K562 (cell line): Measurements from ENCODE around the gene RPL7A. TPM values are rescaled to one million over a fixed set of nuclear protein-coding genes. Genes with fewer than 3 reads are reported as not detected.

ENCODE experiments used
- ARNT ChIP-seq, 2 experiments: fragments of 450-650 bp; IDR thresholded peaks; 2 replicates each; pipeline ENCODE4 v1.6.1; 2016; ENCODE audit warnings: mild to moderate bottlenecking in 1 of 2
- CHD4 ChIP-seq: fragments of 200-600 bp; sonication (generic); IDR thresholded peaks from 3 replicates; pipeline ENCODE4 v1.6.1; 2012; ENCODE audit warnings: low read depth, mild to moderate bottlenecking, mixed read lengths, low read length, inconsistent platforms; ENCODE audit not compliant: insufficient read depth, insufficient replicate concordance, poor library complexity, severe bottlenecking
- E2F3 ChIP-seq: fragments of 250-450 bp; sonication (Bioruptor Pico); IDR thresholded peaks from 2 replicates; pipeline ENCODE4 v1.4.0; 2020; ENCODE audit warnings: mild to moderate bottlenecking
- HDAC3 ChIP-seq: fragments of 450-650 bp; IDR thresholded peaks from 2 replicates; pipeline ENCODE4 v1.6.1; 2018; ENCODE audit warnings: borderline replicate concordance, mild to moderate bottlenecking, moderate library complexity; ENCODE audit not compliant: partially characterized antibody
- KLF1 ChIP-seq: fragments of 450-650 bp; IDR thresholded peaks from 2 replicates; pipeline ENCODE4 v1.6.1; 2016; ENCODE audit warnings: missing genetic modification characterization, missing compliant biosample characterization
- MYNN ChIP-seq, 2 experiments: sonication (generic); formaldehyde crosslinking in 1 of 2; IDR thresholded peaks; 2 replicates each; pipeline versions ENCODE4 v1.5.0 to v1.6.1; 2016 to 2020; ENCODE audit warnings: antibody characterized with exemption in 1 of 2, missing genetic modification reagents in 1 of 2
- POU5F1 ChIP-seq: fragments of 150-350 bp; IDR thresholded peaks from 2 replicates; pipeline ENCODE4 v1.6.1; 2014; ENCODE audit warnings: borderline replicate concordance, low read length, low read depth, mild to moderate bottlenecking; ENCODE audit not compliant: partially characterized antibody
- ZBED1 ChIP-seq: IDR thresholded peaks from 2 replicates; pipeline ENCODE4 v1.6.1; 2014
- ZC3H4 ChIP-seq: sonication (generic); formaldehyde crosslinking; IDR thresholded peaks from 2 replicates; pipeline ENCODE4 v1.9.0; 2021; ENCODE audit warnings: missing genetic modification reagents, borderline replicate concordance
- ZNF354B ChIP-seq: fragments of 250-450 bp; sonication (Bioruptor Pico); IDR thresholded peaks from 2 replicates; pipeline ENCODE4 v1.4.0; 2020
- polyA plus RNA-seq, 8 experiments: library from polyadenylated mRNA; depleted of rRNA in 4 of 8; stranded (reverse) in 5 of 8; unstranded in 3 of 8; fragments of >200 nt; fragmentation: Nextera tagmentation in 2 of 8; fragmentation: Illumina TruSeq in 1 of 8; extraction: Ambion mirVana in 2 of 8; extraction: Trizol in 1 of 8; gene quantifications; 2 replicates each; pipeline versions ENCODE4 v1.2.1 to v1.2.3, GENCODE V29; 2011 to 2014; ENCODE audit warnings: inconsistent platforms in 1 of 8, missing spikeins in 1 of 8
- total RNA-seq, 7 experiments: library from RNA; depleted of rRNA in 6 of 7; stranded (reverse); fragments of >200 nt in 6 of 7; fragmentation: Illumina TruSeq in 2 of 7; extraction: Trizol in 2 of 7; gene quantifications; 2 replicates each; pipeline versions ENCODE4 v1.2.1 to v1.2.3, GENCODE V29; 2011 to 2021; ENCODE audit warnings: low replicate concordance in 1 of 7
- TF ChIP-seq, protein P1 (sequence below): fragments of 200-400 bp; formaldehyde crosslinking; IDR thresholded peaks from 2 replicates; pipeline ENCODE4 v1.6.1; 2017; ENCODE audit warnings: mild to moderate bottlenecking, low read depth, low read length, moderate library complexity
- TF ChIP-seq, protein P2 (sequence below): fragments of 250-450 bp; sonication (Bioruptor Pico); IDR thresholded peaks from 2 replicates; pipeline ENCODE4 v1.4.0; 2020; ENCODE audit warnings: mild to moderate bottlenecking, moderate library complexity
- TF ChIP-seq, protein P3 (sequence below): fragments of 450-650 bp; conservative IDR thresholded peaks from 2 replicates; pipeline ENCODE4 v1.6.1; 2016; ENCODE audit warnings: missing genetic modification characterization, low read depth, mild to moderate bottlenecking, missing compliant biosample characterization, moderate library complexity
- TF ChIP-seq, protein P4 (sequence below): fragments of 450-650 bp; IDR thresholded peaks from 2 replicates; pipeline ENCODE4 v1.6.1; 2016; ENCODE audit warnings: borderline replicate concordance
- TF ChIP-seq, protein P5 (sequence below): fragments of 250-450 bp; sonication (Bioruptor Pico); IDR thresholded peaks from 2 replicates; pipeline ENCODE4 v1.4.0; 2020; ENCODE audit warnings: mild to moderate bottlenecking

The RPL7A gene
- total and polyA plus RNA-seq, 9 of the 15 experiments (the other 6 are each of a cell fraction or from before 2014, with no cell fraction given): 1,935 to 3,760 (median 2,652) TPM

DNA sequence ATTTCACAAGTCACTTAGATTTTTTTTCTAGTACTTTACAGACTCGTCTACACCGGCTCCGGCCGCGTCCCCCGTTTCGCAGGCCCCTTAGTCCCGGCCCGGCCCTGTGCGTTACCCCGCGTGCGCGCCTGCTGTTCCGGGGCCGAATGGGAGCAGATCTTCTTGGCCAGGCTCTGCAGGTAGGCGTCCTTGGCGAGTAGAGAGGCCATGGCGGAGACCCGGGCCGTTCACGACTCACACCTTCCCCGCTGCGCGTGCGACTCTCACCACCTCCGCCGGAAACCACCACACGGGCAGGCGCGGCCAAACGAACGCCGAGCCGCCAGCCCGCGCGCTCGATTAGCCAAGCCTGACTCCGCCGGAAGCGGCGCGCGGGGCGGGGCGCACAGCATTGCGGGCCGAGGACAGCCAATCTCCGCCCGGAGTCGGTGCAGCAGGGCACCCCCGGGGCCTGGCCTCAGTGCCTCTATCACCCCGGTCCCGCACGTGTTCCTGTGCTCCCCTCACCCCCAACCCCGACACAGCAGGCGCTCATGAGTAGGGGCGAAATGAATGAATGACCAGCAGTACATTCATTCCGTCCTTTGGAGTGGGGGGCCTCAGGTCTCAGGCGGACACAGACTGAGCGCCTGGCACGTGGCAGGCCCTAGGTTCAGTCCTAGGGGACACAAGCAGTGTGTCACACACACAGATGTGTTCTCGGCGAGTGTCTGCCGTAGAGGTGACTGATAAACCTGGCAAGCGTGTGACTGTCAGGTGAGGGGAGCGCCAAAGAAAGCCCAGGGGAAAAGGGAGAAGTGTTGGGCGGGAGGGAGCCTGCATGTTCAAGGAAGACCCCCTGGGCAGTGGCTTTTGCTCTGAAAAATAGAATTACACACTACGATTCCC, 11.8 kb upstream of the RPL7A start, which contains the start of gene SURF6 (continued):
- TF ChIP-seq, protein P1, sequence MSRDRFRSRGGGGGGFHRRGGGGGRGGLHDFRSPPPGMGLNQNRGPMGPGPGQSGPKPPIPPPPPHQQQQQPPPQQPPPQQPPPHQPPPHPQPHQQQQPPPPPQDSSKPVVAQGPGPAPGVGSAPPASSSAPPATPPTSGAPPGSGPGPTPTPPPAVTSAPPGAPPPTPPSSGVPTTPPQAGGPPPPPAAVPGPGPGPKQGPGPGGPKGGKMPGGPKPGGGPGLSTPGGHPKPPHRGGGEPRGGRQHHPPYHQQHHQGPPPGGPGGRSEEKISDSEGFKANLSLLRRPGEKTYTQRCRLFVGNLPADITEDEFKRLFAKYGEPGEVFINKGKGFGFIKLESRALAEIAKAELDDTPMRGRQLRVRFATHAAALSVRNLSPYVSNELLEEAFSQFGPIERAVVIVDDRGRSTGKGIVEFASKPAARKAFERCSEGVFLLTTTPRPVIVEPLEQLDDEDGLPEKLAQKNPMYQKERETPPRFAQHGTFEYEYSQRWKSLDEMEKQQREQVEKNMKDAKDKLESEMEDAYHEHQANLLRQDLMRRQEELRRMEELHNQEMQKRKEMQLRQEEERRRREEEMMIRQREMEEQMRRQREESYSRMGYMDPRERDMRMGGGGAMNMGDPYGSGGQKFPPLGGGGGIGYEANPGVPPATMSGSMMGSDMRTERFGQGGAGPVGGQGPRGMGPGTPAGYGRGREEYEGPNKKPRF: no peak
- TF ChIP-seq ZC3H4 (no peak), HDAC3 (no peak), ARNT (IDR thresholded peaks at IDR 0.05) (no peak), CHD4 (no peak), POU5F1 (no peak), KLF1 (tag) (peak; percentile 89), ZNF354B (CRISPR knock-in tag) (no peak), MYNN (IDR thresholded peaks at IDR 0.05) (peak; percentile 56), MYNN (CRISPR knock-in tag; IDR thresholded peaks at IDR 0.05) (no peak), ZBED1 (peak; percentile 48; the same call in 1 of the 2 replicates), E2F3 (CRISPR knock-in tag) (no peak)
- TF ChIP-seq, protein P2, sequence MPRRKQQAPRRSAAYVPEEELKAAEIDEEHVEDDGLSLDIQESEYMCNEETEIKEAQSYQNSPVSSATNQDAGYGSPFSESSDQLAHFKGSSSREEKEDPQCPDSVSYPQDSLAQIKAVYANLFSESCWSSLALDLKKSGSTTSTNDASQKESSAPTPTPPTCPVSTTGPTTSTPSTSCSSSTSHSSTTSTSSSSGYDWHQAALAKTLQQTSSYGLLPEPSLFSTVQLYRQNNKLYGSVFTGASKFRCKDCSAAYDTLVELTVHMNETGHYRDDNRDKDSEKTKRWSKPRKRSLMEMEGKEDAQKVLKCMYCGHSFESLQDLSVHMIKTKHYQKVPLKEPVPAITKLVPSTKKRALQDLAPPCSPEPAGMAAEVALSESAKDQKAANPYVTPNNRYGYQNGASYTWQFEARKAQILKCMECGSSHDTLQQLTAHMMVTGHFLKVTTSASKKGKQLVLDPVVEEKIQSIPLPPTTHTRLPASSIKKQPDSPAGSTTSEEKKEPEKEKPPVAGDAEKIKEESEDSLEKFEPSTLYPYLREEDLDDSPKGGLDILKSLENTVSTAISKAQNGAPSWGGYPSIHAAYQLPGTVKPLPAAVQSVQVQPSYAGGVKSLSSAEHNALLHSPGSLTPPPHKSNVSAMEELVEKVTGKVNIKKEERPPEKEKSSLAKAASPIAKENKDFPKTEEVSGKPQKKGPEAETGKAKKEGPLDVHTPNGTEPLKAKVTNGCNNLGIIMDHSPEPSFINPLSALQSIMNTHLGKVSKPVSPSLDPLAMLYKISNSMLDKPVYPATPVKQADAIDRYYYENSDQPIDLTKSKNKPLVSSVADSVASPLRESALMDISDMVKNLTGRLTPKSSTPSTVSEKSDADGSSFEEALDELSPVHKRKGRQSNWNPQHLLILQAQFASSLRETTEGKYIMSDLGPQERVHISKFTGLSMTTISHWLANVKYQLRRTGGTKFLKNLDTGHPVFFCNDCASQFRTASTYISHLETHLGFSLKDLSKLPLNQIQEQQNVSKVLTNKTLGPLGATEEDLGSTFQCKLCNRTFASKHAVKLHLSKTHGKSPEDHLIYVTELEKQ: 0 out of 2 replicates have a peak, but pooled peaks have one; percentile 35
- TF ChIP-seq, protein P3, sequence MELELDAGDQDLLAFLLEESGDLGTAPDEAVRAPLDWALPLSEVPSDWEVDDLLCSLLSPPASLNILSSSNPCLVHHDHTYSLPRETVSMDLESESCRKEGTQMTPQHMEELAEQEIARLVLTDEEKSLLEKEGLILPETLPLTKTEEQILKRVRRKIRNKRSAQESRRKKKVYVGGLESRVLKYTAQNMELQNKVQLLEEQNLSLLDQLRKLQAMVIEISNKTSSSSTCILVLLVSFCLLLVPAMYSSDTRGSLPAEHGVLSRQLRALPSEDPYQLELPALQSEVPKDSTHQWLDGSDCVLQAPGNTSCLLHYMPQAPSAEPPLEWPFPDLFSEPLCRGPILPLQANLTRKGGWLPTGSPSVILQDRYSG (tag): peak; percentile 73; the same call in 1 of the 2 replicates
- TF ChIP-seq, protein P4, sequence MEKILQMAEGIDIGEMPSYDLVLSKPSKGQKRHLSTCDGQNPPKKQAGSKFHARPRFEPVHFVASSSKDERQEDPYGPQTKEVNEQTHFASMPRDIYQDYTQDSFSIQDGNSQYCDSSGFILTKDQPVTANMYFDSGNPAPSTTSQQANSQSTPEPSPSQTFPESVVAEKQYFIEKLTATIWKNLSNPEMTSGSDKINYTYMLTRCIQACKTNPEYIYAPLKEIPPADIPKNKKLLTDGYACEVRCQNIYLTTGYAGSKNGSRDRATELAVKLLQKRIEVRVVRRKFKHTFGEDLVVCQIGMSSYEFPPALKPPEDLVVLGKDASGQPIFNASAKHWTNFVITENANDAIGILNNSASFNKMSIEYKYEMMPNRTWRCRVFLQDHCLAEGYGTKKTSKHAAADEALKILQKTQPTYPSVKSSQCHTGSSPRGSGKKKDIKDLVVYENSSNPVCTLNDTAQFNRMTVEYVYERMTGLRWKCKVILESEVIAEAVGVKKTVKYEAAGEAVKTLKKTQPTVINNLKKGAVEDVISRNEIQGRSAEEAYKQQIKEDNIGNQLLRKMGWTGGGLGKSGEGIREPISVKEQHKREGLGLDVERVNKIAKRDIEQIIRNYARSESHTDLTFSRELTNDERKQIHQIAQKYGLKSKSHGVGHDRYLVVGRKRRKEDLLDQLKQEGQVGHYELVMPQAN: peak; percentile 84; the same call in 1 of the 2 replicates
- TF ChIP-seq, protein P5, sequence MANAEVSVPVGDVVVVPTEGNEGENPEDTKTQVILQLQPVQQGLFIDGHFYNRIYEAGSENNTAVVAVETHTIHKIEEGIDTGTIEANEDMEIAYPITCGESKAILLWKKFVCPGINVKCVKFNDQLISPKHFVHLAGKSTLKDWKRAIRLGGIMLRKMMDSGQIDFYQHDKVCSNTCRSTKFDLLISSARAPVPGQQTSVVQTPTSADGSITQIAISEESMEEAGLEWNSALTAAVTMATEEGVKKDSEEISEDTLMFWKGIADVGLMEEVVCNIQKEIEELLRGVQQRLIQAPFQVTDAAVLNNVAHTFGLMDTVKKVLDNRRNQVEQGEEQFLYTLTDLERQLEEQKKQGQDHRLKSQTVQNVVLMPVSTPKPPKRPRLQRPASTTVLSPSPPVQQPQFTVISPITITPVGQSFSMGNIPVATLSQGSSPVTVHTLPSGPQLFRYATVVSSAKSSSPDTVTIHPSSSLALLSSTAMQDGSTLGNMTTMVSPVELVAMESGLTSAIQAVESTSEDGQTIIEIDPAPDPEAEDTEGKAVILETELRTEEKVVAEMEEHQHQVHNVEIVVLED (CRISPR knock-in tag): peak; percentile 85
